Loucy (cell line): ENCODE results near the gene KRTAP3-1.

Experiments used
- H2AFZ ChIP-seq: fragments of 200-600 bp; sonication (generic); 2 replicates; pipeline ENCODE4 v1.6.0; 2016; ENCODE audit warnings: antibody characterized with exemption, mild to moderate bottlenecking, low read length, moderate library complexity
- H3F3A ChIP-seq: fragments of 200-600 bp; 2 replicates; pipeline ENCODE4 v1.6.0; 2016; ENCODE audit warnings: antibody characterized with exemption, low read depth, mild to moderate bottlenecking
- H3K27me3 ChIP-seq: fragments of 200-600 bp; sonication (generic); 2 replicates; pipeline ENCODE4 v1.6.1; 2014; ENCODE audit warnings: low read length, mild to moderate bottlenecking; ENCODE audit not compliant: insufficient read depth, poor library complexity, severe bottlenecking
- H3K36me3 ChIP-seq: fragments of 200-600 bp; sonication (generic); 2 replicates; pipeline ENCODE4 v1.6.1; 2016; ENCODE audit warnings: low read length; ENCODE audit not compliant: insufficient read depth
- H3K4me1 ChIP-seq: fragments of 200-600 bp; sonication (generic); 2 replicates; pipeline ENCODE4 v1.5.1; 2014; ENCODE audit warnings: low read length, mild to moderate bottlenecking; ENCODE audit not compliant: insufficient read depth, poor library complexity, severe bottlenecking
- H3K4me2 ChIP-seq: fragments of 200-600 bp; sonication (generic); 2 replicates; pipeline ENCODE4 v1.6.0; 2014; ENCODE audit warnings: antibody characterized with exemption, low read length, low read depth, mild to moderate bottlenecking; ENCODE audit not compliant: poor library complexity, severe bottlenecking
- H3K4me3 ChIP-seq: fragments of 200-600 bp; sonication (generic); 2 replicates; pipeline ENCODE4 v1.5.1; 2014; ENCODE audit warnings: low read length, mild to moderate bottlenecking, mixed read lengths; ENCODE audit not compliant: poor library complexity, severe bottlenecking
- H3K79me2 ChIP-seq: fragments of 200-600 bp; sonication (generic); 2 replicates; pipeline ENCODE4 v1.6.1; 2014; ENCODE audit warnings: low read length; ENCODE audit not compliant: insufficient read depth
- H3K9ac ChIP-seq: fragments of 200-600 bp; sonication (generic); 2 replicates; pipeline ENCODE4 v1.6.0; 2014; ENCODE audit warnings: mild to moderate bottlenecking, low read depth, low read length, moderate library complexity; ENCODE audit not compliant: poor library complexity, severe bottlenecking
- H3K9me2 ChIP-seq: fragments of 200-600 bp; sonication (generic); replicated peaks from 2 replicates; pipeline ENCODE4 v1.6.1; 2016; ENCODE audit warnings: low read depth, low read length, mixed read lengths
- H3K9me3 ChIP-seq: fragments of 200-600 bp; sonication (generic); 2 replicates; pipeline ENCODE4 v1.6.1; 2014; ENCODE audit warnings: mild to moderate bottlenecking, antibody characterized with exemption, low read length, low read depth; ENCODE audit not compliant: insufficient read depth
- H4K20me1 ChIP-seq: fragments of 200-600 bp; sonication (generic); 2 replicates; pipeline ENCODE4 v1.6.0; 2014; ENCODE audit warnings: antibody characterized with exemption, low read length, mild to moderate bottlenecking; ENCODE audit not compliant: insufficient read depth, poor library complexity, severe bottlenecking
- EZH2phosphoT487 ChIP-seq: fragments of 200-600 bp; IDR thresholded peaks from 2 replicates; pipeline ENCODE4 v1.6.1; 2018; ENCODE audit warnings: antibody characterized with exemption, mild to moderate bottlenecking, moderate library complexity, borderline replicate concordance
- TF ChIP-seq, protein P1 (sequence below): fragments of 200-600 bp; sonication (generic); conservative IDR thresholded peaks from 2 replicates; pipeline ENCODE4 v1.5.1; 2014; ENCODE audit warnings: mild to moderate bottlenecking, antibody characterized with exemption, low read length

Gene KRTAP3-1

DNA sequence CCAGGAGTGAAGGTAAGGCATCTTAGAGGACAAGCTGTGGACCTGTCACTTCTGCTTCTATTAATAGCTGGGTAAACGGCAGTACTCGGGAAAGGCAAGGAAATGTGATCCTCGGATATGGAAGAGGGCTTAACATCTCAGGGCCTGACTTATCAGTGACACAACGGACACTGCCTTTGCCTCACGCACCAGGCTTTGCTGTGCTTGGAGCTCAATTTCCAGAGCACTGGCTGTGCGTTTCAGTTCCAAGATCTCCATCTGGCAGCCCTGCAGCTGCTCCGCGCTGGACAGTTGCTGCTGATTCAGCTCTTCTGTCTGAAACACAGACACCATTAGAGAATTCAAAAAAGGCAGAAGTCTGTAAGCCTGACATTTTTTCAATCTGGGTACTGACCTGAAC lies 28.3 kb downstream of the KRTAP3-1 start:
- Histone ChIP-seq H3K36me3 (no peaks in the 10 kb centered on the region), H3K9me3 (no peaks in the 10 kb centered on the region), H3K4me3 (no peak overlapping the region), H3K4me2 (no peak overlapping the region), H3K4me1 (no peaks in the 10 kb centered on the region), H3K9me2 (no peaks in the 10 kb centered on the region), H2AFZ (no peak overlapping the region), H3F3A (no peaks in the 10 kb centered on the region), H4K20me1 (no peaks in the 10 kb centered on the region), H3K9ac (no peak overlapping the region), H3K79me2 (no peaks in the 10 kb centered on the region), H3K27me3 (peaks cover 19% of the 10 kb centered on the region)
- TF ChIP-seq, protein P1, sequence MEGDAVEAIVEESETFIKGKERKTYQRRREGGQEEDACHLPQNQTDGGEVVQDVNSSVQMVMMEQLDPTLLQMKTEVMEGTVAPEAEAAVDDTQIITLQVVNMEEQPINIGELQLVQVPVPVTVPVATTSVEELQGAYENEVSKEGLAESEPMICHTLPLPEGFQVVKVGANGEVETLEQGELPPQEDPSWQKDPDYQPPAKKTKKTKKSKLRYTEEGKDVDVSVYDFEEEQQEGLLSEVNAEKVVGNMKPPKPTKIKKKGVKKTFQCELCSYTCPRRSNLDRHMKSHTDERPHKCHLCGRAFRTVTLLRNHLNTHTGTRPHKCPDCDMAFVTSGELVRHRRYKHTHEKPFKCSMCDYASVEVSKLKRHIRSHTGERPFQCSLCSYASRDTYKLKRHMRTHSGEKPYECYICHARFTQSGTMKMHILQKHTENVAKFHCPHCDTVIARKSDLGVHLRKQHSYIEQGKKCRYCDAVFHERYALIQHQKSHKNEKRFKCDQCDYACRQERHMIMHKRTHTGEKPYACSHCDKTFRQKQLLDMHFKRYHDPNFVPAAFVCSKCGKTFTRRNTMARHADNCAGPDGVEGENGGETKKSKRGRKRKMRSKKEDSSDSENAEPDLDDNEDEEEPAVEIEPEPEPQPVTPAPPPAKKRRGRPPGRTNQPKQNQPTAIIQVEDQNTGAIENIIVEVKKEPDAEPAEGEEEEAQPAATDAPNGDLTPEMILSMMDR, result no peak
- TF ChIP-seq EZH2phosphoT487, result no peak

DNA sequence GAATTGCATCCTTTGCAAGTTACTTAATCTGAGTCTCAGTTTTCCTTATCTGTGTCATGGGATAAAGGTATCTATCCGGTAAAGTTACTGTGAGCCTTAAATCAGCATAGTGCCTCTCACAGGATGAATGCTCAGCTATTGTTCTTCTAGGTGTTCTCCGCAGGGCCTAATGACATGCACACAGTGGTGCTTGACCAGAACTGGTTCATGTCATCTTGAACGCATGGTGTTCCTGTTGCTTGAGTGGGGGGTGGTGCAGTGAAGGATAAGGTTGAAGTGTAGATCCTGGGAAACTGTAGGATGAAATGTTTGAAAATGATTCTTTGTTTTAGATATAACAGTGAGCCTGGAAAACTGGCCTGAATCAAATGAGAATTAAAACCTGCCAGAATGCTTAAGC lies 28.8 kb downstream of the KRTAP3-1 start:
- H3F3A ChIP-seq, result no peaks in the 10 kb centered on the region
- TF ChIP-seq EZH2phosphoT487, result no peak
- TF ChIP-seq, protein P1, result no peak
- no peaks in the 10 kb centered on the region for H4K20me1 ChIP-seq
- no peaks in the 10 kb centered on the region for H3K9me2 ChIP-seq
- H3K9ac ChIP-seq, result no peak overlapping the region
- no peak overlapping the region for H3K4me2 ChIP-seq
- no peak overlapping the region for H3K4me3 ChIP-seq
- no peak overlapping the region for H2AFZ ChIP-seq
- no peaks in the 10 kb centered on the region for H3K79me2 ChIP-seq
- H3K27me3 ChIP-seq, result peaks cover 19% of the 10 kb centered on the region
- H3K9me3 ChIP-seq, result no peaks in the 10 kb centered on the region
- no peaks in the 10 kb centered on the region for H3K36me3 ChIP-seq
- H3K4me1 ChIP-seq, result no peaks in the 10 kb centered on the region

GRCh38 chr17:40978575-40979151 lies 30.3 kb downstream of the KRTAP3-1 start:
- TF ChIP-seq EZH2phosphoT487, result no peak
- TF ChIP-seq, protein P1, result no peak
- no peaks in the 10 kb centered on the region for H3F3A ChIP-seq
- H3K9me3 ChIP-seq, result no peaks in the 10 kb centered on the region
- H3K4me2 ChIP-seq, result no peak overlapping the region
- H4K20me1 ChIP-seq, result no peaks in the 10 kb centered on the region
- no peaks in the 10 kb centered on the region for H3K9me2 ChIP-seq
- no peak overlapping the region for H3K9ac ChIP-seq
- no peak overlapping the region for H3K4me3 ChIP-seq
- peaks cover 12% of the 10 kb centered on the region for H3K27me3 ChIP-seq
- no peaks in the 10 kb centered on the region for H3K4me1 ChIP-seq
- no peak overlapping the region for H2AFZ ChIP-seq
- no peaks in the 10 kb centered on the region for H3K79me2 ChIP-seq
- H3K36me3 ChIP-seq, result no peaks in the 10 kb centered on the region
